Fibroblast of skin of left quadriceps (primary cell): Measurements from ENCODE around the gene DAPK1.
"Not testable (repeated sequence)": the region's sequence is repeated elsewhere in the genome, so short reads cannot be mapped to it uniquely, and the experiment has no call there.

Experiments used
- DNase-seq, 2 experiments: peaks; one replicate each; pipeline ENCODE4 v3.0.0-alpha.2; 2013; ENCODE audit warnings: low read depth in 2 of 2

The DAPK1 gene

GRCh38 chr9:87543251-87543650 is 45.6 kb downstream of the DAPK1 start:
- DNase-seq: no peak

GRCh38 chr9:87545858-87546257 is 48.2 kb downstream of the DAPK1 start:
- DNase-seq: no peak

DNA sequence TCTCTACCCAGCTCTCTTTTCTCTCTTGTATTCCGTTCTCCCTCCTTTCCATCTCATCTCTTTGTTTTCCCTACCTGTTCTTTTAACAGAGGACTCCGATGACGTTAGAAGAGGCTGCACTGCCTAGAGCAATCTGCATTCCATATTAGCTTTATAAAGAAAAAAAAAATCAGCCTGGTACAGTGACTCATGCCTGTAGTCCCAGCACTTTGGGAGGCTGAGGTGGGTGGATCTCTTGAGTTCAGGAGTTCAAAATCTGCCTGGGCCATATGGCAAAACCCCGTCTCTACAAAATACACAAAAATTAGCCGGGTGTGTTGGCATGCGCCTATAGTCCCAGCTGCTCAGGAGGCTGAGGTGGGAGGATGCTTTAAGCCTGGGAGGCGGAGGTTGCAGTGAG is 49.0 kb downstream of the DAPK1 start:
- no peak for DNase-seq

- no peak for DNase-seq
Observed at GRCh38 chr9:87547671-87548081, 50.0 kb downstream of the DAPK1 start.

DNA sequence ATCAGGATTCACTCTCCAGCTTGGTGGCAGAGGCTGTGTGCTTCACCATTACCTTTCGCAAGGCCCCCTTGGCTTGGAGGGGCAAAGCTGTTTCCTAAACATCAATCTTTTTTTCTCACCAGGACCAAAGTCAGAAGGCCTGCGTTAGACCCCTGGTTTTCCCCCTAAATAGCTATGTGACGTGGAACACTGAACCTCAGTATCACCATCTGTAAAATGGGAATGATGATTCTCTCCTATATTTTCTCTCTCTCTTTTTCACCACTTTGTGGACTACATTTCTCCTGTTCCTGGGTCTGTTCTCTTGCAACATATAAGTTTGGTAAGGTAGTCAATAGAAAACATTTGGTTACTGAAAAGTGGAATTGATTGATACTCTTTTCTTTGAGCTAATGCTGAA is 50.5 kb downstream of the DAPK1 start:
- DNase-seq: no peak

GRCh38 chr9:87549088-87549487 is 51.4 kb downstream of the DAPK1 start:
- not testable (repeated sequence) for DNase-seq

DNA sequence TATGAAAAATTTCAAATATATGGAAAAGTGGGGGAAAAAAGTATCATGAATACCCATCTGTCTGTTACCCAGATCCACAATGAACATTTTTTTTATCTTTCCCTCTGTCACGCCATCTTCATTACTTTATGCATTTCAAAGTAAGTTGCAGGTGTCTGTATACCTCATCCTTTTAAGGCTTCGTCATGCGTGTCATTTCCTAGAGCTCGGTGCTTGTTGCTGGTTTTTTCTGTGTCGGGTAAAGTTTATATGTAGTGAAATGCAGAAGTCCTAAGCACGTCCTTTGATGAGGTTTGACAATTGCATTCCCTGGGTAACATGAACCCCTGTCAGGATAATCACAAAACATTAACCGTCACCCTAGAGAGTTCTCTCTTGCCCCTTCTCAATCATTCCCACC is 52.1 kb downstream of the DAPK1 start:
- DNase-seq: no peak

DNA sequence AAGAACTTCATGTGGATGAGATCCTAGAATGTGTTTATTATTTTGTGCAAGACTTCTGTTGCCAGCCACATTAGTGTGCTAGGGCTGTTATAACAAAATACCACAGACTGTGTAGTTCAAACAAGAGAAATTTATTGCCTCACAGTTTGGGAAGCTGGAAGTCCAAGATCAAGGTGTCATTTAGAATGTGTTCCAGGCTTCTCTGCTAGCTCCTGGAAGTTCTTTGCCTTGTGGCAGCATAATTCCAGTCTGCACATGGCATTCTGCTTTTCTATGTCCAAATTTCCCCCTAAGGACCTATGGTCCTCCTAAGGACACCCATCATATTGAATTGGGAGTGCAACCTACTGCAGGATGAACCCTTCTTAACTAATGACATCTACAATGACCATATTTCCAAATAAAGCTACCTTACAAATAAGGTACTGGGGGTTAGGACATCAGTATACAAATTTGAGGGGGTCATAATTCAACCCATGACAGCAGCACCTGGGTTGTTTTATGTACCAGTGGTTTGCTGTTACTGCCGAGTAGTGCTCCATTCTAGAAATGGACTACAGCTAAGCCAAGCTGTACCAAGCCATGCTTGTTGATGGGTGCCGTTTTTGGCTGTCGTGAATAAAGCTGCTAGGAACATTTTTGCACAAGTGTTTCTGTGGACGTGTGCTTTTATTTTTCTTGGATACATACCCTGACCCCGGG is 52.7 kb downstream of the DAPK1 start:
- DNase-seq: no peak

DNA sequence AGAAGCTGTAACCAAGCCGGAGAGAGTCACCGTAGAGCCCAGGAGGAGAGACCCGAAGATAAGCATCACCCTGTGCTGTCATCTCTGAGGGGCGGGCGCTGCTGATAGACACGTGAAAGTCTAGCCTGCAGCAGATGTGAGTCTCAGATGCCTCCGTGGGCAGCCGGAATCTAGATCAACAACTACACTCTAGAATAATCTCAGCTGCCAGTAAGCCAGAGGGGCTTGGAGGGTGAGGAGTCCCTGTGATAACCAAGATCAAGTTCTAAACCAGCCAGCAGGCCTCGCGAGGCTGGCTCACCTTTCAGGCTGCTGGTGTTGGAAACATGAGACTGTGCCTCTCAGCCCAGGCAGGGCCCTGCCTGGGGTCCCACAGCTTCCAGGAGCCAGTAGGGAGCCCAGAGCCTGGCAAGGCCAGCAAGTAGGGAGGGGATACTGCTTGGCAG is 54.1 kb downstream of the DAPK1 start:
- no peak for DNase-seq

- no peak for DNase-seq
Observed at GRCh38 chr9:87554171-87554910, 56.7 kb downstream of the DAPK1 start.

GRCh38 chr9:87554976-87555375 is 57.3 kb downstream of the DAPK1 start:
- DNase-seq: no peak

GRCh38 chr9:87556039-87556438 is 58.4 kb downstream of the DAPK1 start:
- no peak for DNase-seq

DNA sequence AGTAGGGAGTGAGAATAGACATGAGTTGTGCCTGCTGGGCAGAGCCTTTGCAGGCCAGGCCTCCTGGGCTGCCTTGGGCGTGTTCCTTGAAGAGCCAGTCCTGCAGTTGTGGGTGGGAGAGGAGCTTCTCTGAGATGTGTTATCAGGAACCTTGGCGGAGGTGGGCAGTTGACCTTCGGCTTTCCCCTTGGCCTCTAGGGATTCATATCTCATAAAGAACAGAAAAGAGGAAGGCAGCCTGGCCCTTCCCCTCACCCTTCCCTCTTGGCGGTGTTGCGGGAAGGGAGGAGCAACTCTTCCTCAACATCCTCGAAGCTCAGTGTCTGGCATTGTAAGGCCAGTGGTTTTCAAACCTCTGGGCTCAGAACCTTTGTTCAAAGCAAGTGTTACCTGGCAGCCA is 59.2 kb downstream of the DAPK1 start:
- DNase-seq: no peak

GRCh38 chr9:87557996-87558395 is 60.3 kb downstream of the DAPK1 start:
- DNase-seq: no peak

DNA sequence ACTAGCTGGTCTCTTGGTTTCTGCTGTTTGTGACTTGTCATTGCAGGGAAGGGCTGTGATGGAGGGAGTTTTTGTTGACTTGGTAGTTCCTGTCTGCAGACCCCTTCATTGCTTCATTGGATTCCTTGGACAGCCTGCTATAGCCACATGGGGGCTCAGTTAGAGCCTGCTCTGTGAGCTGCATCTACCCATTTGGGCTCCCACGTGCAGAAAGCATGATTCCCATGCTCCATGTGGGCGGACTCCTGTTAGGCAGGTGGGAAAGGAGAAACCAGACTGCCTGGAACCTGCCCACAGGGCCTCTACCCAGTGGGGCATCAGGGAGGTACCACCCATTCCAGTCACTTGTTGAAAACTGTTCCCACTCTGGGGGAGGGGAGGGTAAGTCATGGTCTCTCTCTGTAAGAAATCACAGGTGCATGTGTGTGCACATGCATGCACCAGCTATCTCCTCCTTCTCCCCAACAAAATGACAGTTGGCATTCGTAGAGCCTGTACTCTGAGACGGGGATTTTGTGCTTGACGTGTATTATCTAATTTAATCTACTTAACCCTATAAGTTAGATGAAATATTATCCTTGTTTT is 61.0 kb downstream of the DAPK1 start:
- DNase-seq: no peak

DNA sequence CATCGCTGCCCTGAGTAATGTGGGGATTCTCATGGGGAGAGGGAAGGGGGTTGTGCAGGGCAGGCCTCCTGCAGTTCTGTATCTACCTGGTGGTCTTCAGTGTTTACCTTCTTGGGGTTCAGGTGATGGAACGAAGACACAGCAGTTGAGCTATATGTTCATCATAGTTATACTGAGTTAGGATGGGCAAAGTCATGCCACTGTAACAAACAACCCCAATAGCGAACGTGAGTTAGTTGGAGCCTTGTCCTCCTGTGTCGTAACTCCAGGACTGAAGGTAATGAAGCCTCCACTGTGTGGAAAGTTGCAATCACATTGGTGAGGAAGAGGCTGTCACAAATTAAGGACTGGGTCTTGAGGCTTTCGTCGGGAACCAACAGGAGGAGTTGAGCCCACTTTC is 64.4 kb downstream of the DAPK1 start:
- DNase-seq: no peak

DNA sequence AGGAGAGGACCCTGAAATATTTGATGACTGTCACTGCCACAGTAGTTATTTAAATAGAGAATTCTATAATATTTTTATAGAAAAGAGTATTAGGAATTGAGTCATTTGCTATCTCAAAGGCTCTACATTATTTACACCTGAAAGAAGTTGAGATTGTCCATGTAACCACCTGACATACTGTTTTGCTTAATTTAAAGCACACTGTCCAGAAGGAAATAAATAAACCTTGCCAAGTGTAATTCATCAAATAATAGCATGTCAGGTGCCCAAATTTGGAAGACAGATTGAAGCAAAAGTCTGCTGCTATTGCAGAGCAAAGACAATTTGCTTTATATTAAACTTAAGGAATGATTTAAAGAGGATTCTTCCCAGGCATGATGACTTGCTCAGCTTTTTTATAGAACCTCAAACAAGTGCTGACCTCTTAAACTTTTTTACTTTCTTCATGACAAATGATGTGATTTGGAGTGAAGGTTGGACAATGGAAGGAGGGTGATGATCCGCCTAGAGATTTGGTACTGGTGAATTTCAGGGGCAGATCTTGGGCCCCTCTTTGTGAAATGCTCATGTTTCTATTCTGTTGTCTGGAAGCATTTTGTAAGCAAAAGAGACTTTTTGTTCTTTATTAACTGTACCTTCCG is 65.0 kb downstream of the DAPK1 start:
- DNase-seq: no peak

DNA sequence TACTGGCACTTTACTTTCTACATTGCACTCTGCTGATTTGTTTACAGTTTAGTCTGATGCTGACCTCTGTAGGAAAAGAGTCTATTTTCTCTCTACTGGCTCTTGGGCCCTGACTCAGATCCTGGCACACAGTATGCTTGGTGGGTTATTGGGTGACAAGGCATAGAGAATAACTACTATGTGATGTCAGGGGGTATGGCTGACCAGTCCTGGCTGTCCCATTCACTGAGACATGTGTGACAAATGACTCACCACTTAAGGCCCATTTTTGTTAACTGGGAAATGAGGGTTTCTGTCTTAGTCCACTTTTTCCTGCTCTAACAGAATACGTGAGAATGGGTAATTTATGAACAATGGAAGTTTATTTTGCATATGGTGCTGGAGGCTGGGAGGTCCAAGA is 66.4 kb downstream of the DAPK1 start:
- DNase-seq: no peak

GRCh38 chr9:87564791-87565241 is 67.1 kb downstream of the DAPK1 start:
- no peak for DNase-seq

DNA sequence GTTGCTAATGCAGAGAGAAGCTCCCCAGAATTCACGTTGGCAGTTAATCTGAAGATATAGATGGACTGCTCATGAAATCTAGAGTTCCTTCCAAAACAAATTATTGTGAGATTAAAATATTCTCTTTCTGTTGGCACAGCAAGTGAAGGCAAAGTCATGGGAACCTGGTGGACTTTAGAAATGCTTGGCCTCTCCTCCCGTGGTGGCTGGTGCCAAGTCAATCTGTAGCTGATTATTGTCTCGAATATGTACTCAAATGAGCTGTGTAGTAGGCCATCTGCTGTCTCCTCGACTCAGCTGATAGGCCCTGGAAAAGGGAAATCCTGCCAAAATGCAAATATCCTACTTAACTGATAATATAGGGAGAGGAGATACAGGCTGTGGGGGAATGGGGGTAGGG is 69.3 kb downstream of the DAPK1 start:
- no peak for DNase-seq

- no peak for DNase-seq
Observed at GRCh38 chr9:87567571-87567970, 69.9 kb downstream of the DAPK1 start.

DNA sequence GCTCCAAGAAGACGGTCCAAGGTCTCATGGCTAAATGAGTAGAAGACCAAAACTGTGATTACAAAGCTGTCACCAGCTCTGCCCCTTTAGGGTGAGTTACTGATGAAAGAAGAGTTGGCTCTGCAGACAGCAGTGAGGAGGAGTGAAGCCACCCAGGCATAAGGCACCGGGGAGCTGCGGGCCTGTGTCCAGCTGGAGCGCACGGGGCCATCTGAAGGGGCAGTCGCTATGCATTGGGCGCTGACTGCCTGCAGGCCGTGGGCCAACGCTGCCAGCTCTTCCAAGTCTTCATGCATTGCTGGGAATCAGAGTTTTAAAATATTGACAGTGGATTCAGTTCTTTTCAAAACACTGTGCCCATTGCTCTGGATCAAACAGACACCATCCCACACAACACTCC is 70.3 kb downstream of the DAPK1 start:
- no peak for DNase-seq

- no peak for DNase-seq
Observed at GRCh38 chr9:87568401-87568800, 70.7 kb downstream of the DAPK1 start.
